Endothelial cell of umbilical vein (primary cell): Measurements from ENCODE around the gene PDHX. TPM values are rescaled to one million over a fixed set of nuclear protein-coding genes. Genes with fewer than 3 reads are reported as not detected.

Experiments used
- BruUV-seq: library from RNA; stranded (reverse); fragments of 400-500 nt; replicated peaks from 2 replicates; lab custom pipeline; 2021; lab: Mats Ljungman, UMichigan
- CTCF ChIA-PET: fragments of 300-600, 350-600 bp; sonication (Branson Sonifier 250); formaldehyde crosslinking; loops from one replicate; lab custom pipeline; 2021; ENCODE audit warnings: antibody characterized with exemption, inconsistent platforms; lab: Charles Lee
- POLR2A ChIA-PET: fragments of 300-600, 350-600 bp; sonication (Branson Sonifier 250); formaldehyde crosslinking; loops from one replicate; lab custom pipeline; 2021; ENCODE audit warnings: antibody characterized with exemption, inconsistent platforms; lab: Charles Lee
- DNase-seq: peaks from one replicate; pipeline ENCODE4 v3.0.0-alpha.2; 2011; ENCODE audit warnings: low read depth, low spot score
- FAIRE-seq: peaks from 2 replicates; lab custom pipeline; 2011; peaks lifted over from hg19 to GRCh38; lab: Jason Lieb, UNC
- H2AFZ ChIP-seq: 2 replicates; pipeline ENCODE4 v1.6.0; 2012; ENCODE audit warnings: low read depth, low read length, control low read depth, inconsistent platforms
- H3K27ac ChIP-seq: 2 replicates; pipeline ENCODE4 v1.5.1; 2011; ENCODE audit warnings: low read depth, mild to moderate bottlenecking, control low read depth, low read length, moderate library complexity; ENCODE audit not compliant: insufficient read depth
- H3K27me3 ChIP-seq, 2 experiments: 2 replicates each; pipeline versions ENCODE4 v1.6.0 to v1.6.1; 2011; ENCODE audit warnings: low read length in 2 of 2, mixed read lengths in 1 of 2; ENCODE audit not compliant: control insufficient read depth in 2 of 2, insufficient read depth in 2 of 2
- H3K36me3 ChIP-seq, 2 experiments: 2 replicates in 1 of 2; 3 replicates in 1 of 2; pipeline ENCODE4 v1.5.1; 2011; ENCODE audit warnings: low read length in 2 of 2, mild to moderate bottlenecking in 1 of 2, moderate library complexity in 1 of 2; ENCODE audit not compliant: control insufficient read depth in 2 of 2, insufficient read depth in 2 of 2; ENCODE audit errors: extremely low read depth in 1 of 2
- H3K4me1 ChIP-seq: 3 replicates; pipeline ENCODE4 v1.5.1; 2011; ENCODE audit warnings: mild to moderate bottlenecking, low read length; ENCODE audit not compliant: control insufficient read depth, insufficient read depth; ENCODE audit errors: extremely low read depth
- H3K4me2 ChIP-seq: 2 replicates; pipeline ENCODE4 v1.6.1; 2011; ENCODE audit warnings: low read length, control low read depth, mixed read lengths; ENCODE audit not compliant: insufficient read depth
- H3K4me3 ChIP-seq, 3 experiments: fragments of 200-600 bp in 1 of 3; sonication (generic), shearing (Covaris generic) in 1 of 3; replicated peaks in 1 of 3; 2 replicates each; pipeline ENCODE4 v1.5.1; 2011 to 2016; ENCODE audit warnings: control low read depth in 3 of 3, low read length in 3 of 3, mild to moderate bottlenecking in 2 of 3, inconsistent platforms in 1 of 3, low read depth in 1 of 3, moderate library complexity in 1 of 3; ENCODE audit not compliant: insufficient read depth in 1 of 3
- H3K79me2 ChIP-seq: 2 replicates; pipeline ENCODE4 v1.6.0; 2012; ENCODE audit warnings: low read length, inconsistent platforms; ENCODE audit not compliant: control insufficient read depth, insufficient read depth
- H3K9ac ChIP-seq: replicated peaks from 2 replicates; pipeline ENCODE3; 2011; ENCODE audit warnings: low read length, control low read depth; ENCODE audit not compliant: insufficient read depth; ENCODE audit errors: extremely low read depth
- H3K9me1 ChIP-seq: replicated peaks from 3 replicates; pipeline ENCODE4 v1.6.0; 2011; ENCODE audit warnings: mild to moderate bottlenecking, low read length; ENCODE audit not compliant: control insufficient read depth, insufficient read depth; ENCODE audit errors: extremely low read depth
- H3K9me3 ChIP-seq: replicated peaks from 2 replicates; pipeline ENCODE4 v1.5.1; 2012; ENCODE audit warnings: low read length, inconsistent platforms; ENCODE audit not compliant: control insufficient read depth, insufficient read depth
- H4K20me1 ChIP-seq: replicated peaks from 2 replicates; pipeline ENCODE3; 2011; ENCODE audit warnings: mild to moderate bottlenecking, low read length; ENCODE audit not compliant: control insufficient read depth, insufficient read depth; ENCODE audit errors: extremely low read depth
- EZH2 ChIP-seq: IDR thresholded peaks from 2 replicates; pipeline ENCODE4 v1.6.1; 2012; ENCODE audit warnings: borderline replicate concordance, low read depth, mild to moderate bottlenecking, moderate library complexity, low read length, inconsistent platforms; ENCODE audit not compliant: severe bottlenecking
- FOS ChIP-seq: IDR thresholded peaks from 2 replicates; pipeline ENCODE4 v1.6.1; 2011; ENCODE audit warnings: mild to moderate bottlenecking, low read length, moderate library complexity, borderline replicate concordance; ENCODE audit not compliant: insufficient read depth
- GATA2 ChIP-seq: IDR thresholded peaks from 2 replicates; pipeline ENCODE4 v1.7.0; 2011; ENCODE audit warnings: low read depth, mild to moderate bottlenecking, moderate library complexity, mixed read lengths, low read length; ENCODE audit not compliant: insufficient read length, insufficient read depth
- JUN ChIP-seq: IDR thresholded peaks from 2 replicates; pipeline ENCODE4 v1.6.1; 2011; ENCODE audit warnings: borderline replicate concordance, low read depth; ENCODE audit not compliant: insufficient read length, insufficient read depth
- MYC ChIP-seq: IDR thresholded peaks from one replicate; pipeline ENCODE4 v1.6.1; 2011; ENCODE audit warnings: mild to moderate bottlenecking, low read depth, low read length
- POLR2A ChIP-seq: IDR thresholded peaks from 2 replicates; pipeline ENCODE4 v1.6.1; 2012; ENCODE audit warnings: low read depth, mild to moderate bottlenecking, control low read depth, low read length
- POLR2AphosphoS5 ChIP-seq: IDR thresholded peaks from 2 replicates; pipeline ENCODE4 v1.6.1; 2012; ENCODE audit warnings: low read depth, mild to moderate bottlenecking, control low read depth, low read length, moderate library complexity; ENCODE audit not compliant: insufficient read depth
- dilution Hi-C: fragments of 300-500 bp; cut with MboI; formaldehyde crosslinking; loops from one replicate; pipeline ENCODE4 v1.15.0; 2019; ENCODE audit warnings: low sequenced_read_pairs; ENCODE audit not compliant: extremely low pct_ligation_motif_present
- intact Hi-C: fragments of 100-400 bp; cut with micrococcal nuclease; formaldehyde crosslinking; loops from one replicate; pipeline ENCODE4 v1.10.0; 2022
- polyA plus RNA-seq, 4 experiments: library from polyadenylated mRNA; depleted of rRNA in 3 of 4; stranded (reverse) in 3 of 4; unstranded in 1 of 4; fragments of >200 nt; gene quantifications; 2 replicates each; pipeline versions ENCODE4 v1.2.1 to v1.2.3, GENCODE V29; 2011 to 2012; ENCODE audit warnings: missing spikeins in 1 of 4
- total RNA-seq: library from RNA; stranded (reverse); gene quantifications from 2 replicates; pipeline ENCODE4 v1.2.3, GENCODE V29; 2021
- TF ChIP-seq, protein P1 (sequence below): IDR thresholded peaks from 2 replicates; pipeline ENCODE4 v1.6.1; 2011; ENCODE audit not compliant: insufficient read depth, insufficient read length
- TF ChIP-seq, protein P2 (sequence below), 2 donors: IDR thresholded peaks; 1 replicate in 1 of 2; 2 replicates in 1 of 2; pipeline ENCODE4 v1.5.1; 2011; ENCODE audit warnings: low read length in 2 of 2, mild to moderate bottlenecking in 2 of 2, moderate library complexity in 2 of 2, control low read depth in 1 of 2, inconsistent platforms in 1 of 2, low read depth in 1 of 2; ENCODE audit not compliant: insufficient read depth in 1 of 2; ENCODE audit errors: extremely low read depth in 1 of 2

PDHX gene
- total and polyA plus RNA-seq, 2 donors (not counting 3 experiments of a cell fraction or from before 2014, with no cell fraction given): 10.5 to 30.5 TPM

DNA sequence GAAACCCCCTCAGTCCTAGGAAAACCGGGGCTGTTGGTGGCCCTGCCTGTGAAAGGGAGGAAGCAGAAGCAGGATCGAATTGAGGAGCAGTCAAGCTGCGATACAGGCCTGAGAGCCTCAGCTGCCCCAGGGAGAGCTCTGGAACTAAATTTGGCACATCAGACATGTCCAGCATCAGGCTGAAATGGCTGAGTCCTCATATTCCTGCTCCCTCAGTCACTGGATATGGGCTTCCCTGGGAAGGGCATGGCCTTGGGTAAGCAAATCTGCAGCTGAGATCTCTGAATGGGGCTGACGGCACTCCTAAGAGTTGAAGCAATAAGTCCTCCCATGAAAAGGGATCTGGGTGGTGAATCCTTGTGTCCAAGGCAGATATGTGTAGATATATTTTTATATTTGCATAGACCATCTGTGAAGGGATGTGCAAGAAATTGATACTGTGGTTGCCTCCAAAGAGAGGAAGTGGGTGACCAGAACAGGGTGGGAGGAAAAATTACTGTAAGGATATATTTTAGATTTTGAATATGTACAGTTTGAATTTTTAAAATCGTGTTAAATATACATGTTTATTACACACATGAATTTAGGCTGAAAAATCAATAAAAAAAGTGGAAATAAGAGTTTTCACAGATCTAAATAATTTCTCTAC, 45.7 kb upstream of the PDHX start:
- DNase-seq (no peak), FAIRE-seq (no peak)
- ChIA-PET POLR2A (no interaction called here), CTCF (interaction anchor here (1.8 kb wide), 1 partner anchor 78 kb away, joined by 5 read pairs; no protein-coding TSS in a partner anchor)
- H3K4me1 ChIP-seq: no peaks in the 10 kb centered on the region
- intact Hi-C loops: no loop called here
- H3K36me3 ChIP-seq: no peaks in the 10 kb centered on the region
- H3K9me3 ChIP-seq: no peaks in the 10 kb centered on the region
- TF ChIP-seq GATA2 (no peak), POLR2A (no peak), JUN (no peak), MYC (no peak), EZH2 (no peak), POLR2AphosphoS5 (no peak), FOS (no peak)
- TF ChIP-seq, protein P1, sequence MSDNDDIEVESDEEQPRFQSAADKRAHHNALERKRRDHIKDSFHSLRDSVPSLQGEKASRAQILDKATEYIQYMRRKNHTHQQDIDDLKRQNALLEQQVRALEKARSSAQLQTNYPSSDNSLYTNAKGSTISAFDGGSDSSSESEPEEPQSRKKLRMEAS: no peak
- TF ChIP-seq, protein P2, sequence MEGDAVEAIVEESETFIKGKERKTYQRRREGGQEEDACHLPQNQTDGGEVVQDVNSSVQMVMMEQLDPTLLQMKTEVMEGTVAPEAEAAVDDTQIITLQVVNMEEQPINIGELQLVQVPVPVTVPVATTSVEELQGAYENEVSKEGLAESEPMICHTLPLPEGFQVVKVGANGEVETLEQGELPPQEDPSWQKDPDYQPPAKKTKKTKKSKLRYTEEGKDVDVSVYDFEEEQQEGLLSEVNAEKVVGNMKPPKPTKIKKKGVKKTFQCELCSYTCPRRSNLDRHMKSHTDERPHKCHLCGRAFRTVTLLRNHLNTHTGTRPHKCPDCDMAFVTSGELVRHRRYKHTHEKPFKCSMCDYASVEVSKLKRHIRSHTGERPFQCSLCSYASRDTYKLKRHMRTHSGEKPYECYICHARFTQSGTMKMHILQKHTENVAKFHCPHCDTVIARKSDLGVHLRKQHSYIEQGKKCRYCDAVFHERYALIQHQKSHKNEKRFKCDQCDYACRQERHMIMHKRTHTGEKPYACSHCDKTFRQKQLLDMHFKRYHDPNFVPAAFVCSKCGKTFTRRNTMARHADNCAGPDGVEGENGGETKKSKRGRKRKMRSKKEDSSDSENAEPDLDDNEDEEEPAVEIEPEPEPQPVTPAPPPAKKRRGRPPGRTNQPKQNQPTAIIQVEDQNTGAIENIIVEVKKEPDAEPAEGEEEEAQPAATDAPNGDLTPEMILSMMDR (IDR thresholded peaks at IDR 0.05; ENCODE audit: extremely low read depth in 1 of 2, insufficient read depth in 1 of 2, low read depth in 1 of 2, low read length in 2 of 2): no peak
- no peak overlapping the region for H3K27ac ChIP-seq
- no peak overlapping the region for H3K9ac ChIP-seq
- H3K9me1 ChIP-seq: no peaks in the 10 kb centered on the region
- no TSS peak for BruUV-seq
- dilution Hi-C loops: no loop called here
- H3K79me2 ChIP-seq: no peaks in the 10 kb centered on the region
- H3K4me3 ChIP-seq: no peak overlapping the region
- no peaks in the 10 kb centered on the region for H3K27me3 ChIP-seq
- H4K20me1 ChIP-seq: no peaks in the 10 kb centered on the region
- H2AFZ ChIP-seq: no peak overlapping the region
- H3K4me2 ChIP-seq: no peak overlapping the region
